HepG2 (cell line): Measurements from ENCODE around the gene TBXAS1. TPM values are rescaled to one million over a fixed set of nuclear protein-coding genes. Genes with fewer than 3 reads are reported as not detected.

ENCODE experiments used
- AKAP8 ChIP-seq: sonication (generic); formaldehyde crosslinking; IDR thresholded peaks from 2 replicates; pipeline ENCODE4 v1.5.1; 2020; ENCODE audit warnings: mild to moderate bottlenecking, missing genetic modification reagents
- CEBPB ChIP-seq: IDR thresholded peaks from 2 replicates; pipeline ENCODE4 v1.6.1; 2011; ENCODE audit warnings: low read depth, low read length, improper control_type of control experiment, borderline replicate concordance
- CREB1 ChIP-seq, 2 experiments: fragments of 450-650 bp in 1 of 2; IDR thresholded peaks; 2 replicates each; pipeline ENCODE4 v1.6.1; 2016 to 2017; ENCODE audit warnings: control low read depth in 1 of 2, mild to moderate bottlenecking in 1 of 2, missing compliant biosample characterization in 1 of 2, missing genetic modification characterization in 1 of 2
- GPN1 ChIP-seq: sonication (generic); formaldehyde crosslinking; IDR thresholded peaks from 2 replicates; pipeline ENCODE4 v1.5.1; 2020; ENCODE audit warnings: missing genetic modification reagents, borderline replicate concordance
- HNF4G ChIP-seq, 2 experiments: sonication (generic) in 1 of 2; formaldehyde crosslinking in 1 of 2; IDR thresholded peaks; 2 replicates each; pipeline versions ENCODE4 v1.4.0 to v1.6.1; 2011 to 2020; ENCODE audit warnings: borderline replicate concordance in 2 of 2, low read depth in 2 of 2, mild to moderate bottlenecking in 2 of 2, low read length in 1 of 2, missing genetic modification reagents in 1 of 2, moderate library complexity in 1 of 2
- NCOA2 ChIP-seq: sonication (generic); formaldehyde crosslinking; IDR thresholded peaks from 2 replicates; pipeline ENCODE4 v1.8.0; 2022; ENCODE audit warnings: inconsistent platforms
- NKX3-1 ChIP-seq: sonication (generic); formaldehyde crosslinking; IDR thresholded peaks from 2 replicates; pipeline ENCODE4 v1.5.0; 2020; ENCODE audit warnings: missing genetic modification reagents
- NR2F1 ChIP-seq, 2 experiments: fragments of 450-650 bp in 1 of 2; formaldehyde crosslinking in 1 of 2; IDR thresholded peaks; 2 replicates each; pipeline versions ENCODE4 v1.5.0 to v1.6.1; 2016 to 2020; ENCODE audit warnings: mild to moderate bottlenecking in 1 of 2, missing compliant biosample characterization in 1 of 2, missing genetic modification reagents in 1 of 2, moderate library complexity in 1 of 2
- NR2F2 ChIP-seq: IDR thresholded peaks from 2 replicates; pipeline ENCODE4 v1.6.1; 2012; ENCODE audit warnings: low read depth, inconsistent platforms, borderline replicate concordance
- ONECUT2 ChIP-seq: sonication (generic); formaldehyde crosslinking; IDR thresholded peaks from 2 replicates; pipeline ENCODE4 v1.4.0; 2020; ENCODE audit warnings: missing genetic modification reagents
- PPARG ChIP-seq: conservative IDR thresholded peaks from 2 replicates; pipeline ENCODE4 v1.6.1; 2016; ENCODE audit warnings: missing biosample characterization, missing genetic modification reagents
- RXRA ChIP-seq: sonication (generic); formaldehyde crosslinking; IDR thresholded peaks from 2 replicates; pipeline ENCODE4 v1.5.1; 2020; ENCODE audit warnings: missing genetic modification reagents
- ZBTB7B ChIP-seq: sonication (generic); formaldehyde crosslinking; IDR thresholded peaks from 2 replicates; pipeline ENCODE4 v1.4.0; 2020; ENCODE audit warnings: missing genetic modification reagents
- ZNF563 ChIP-seq: sonication (generic); formaldehyde crosslinking; IDR thresholded peaks from 2 replicates; pipeline ENCODE4 v1.8.0; 2022; ENCODE audit warnings: mild to moderate bottlenecking, moderate library complexity, missing genetic modification reagents
- ZNF577 ChIP-seq: sonication (generic); formaldehyde crosslinking; IDR thresholded peaks from 2 replicates; pipeline ENCODE4 v1.4.0; 2020; ENCODE audit warnings: mild to moderate bottlenecking, low read depth, missing genetic modification reagents, borderline replicate concordance
- polyA plus RNA-seq, 8 experiments: library from polyadenylated mRNA; depleted of rRNA in 3 of 8; stranded (reverse) in 7 of 8; unstranded in 1 of 8; fragments of >200 nt; fragmentation: Illumina TruSeq in 4 of 8; extraction: Trizol in 4 of 8; gene quantifications; 2 replicates each; pipeline versions ENCODE4 v1.2.1 to v1.2.3, GENCODE V29; 2011 to 2016; ENCODE audit warnings: low read depth in 4 of 8, missing spikeins in 1 of 8, mixed read lengths in 1 of 8; ENCODE audit not compliant: insufficient read depth in 1 of 8
- total RNA-seq, 5 experiments: library from RNA; depleted of rRNA; stranded (reverse); fragments of >200 nt; fragmentation: Illumina TruSeq; extraction: Trizol; gene quantifications; 2 replicates each; pipeline ENCODE4 v1.2.3, GENCODE V29; 2016; ENCODE audit warnings: low read depth in 1 of 5
- TF ChIP-seq, protein P1 (sequence below): sonication (generic); formaldehyde crosslinking; IDR thresholded peaks from one replicate; pipeline ENCODE4 v1.5.1; 2020; ENCODE audit warnings: mild to moderate bottlenecking, missing genetic modification reagents; ENCODE audit errors: not compliant biosample characterization
- TF ChIP-seq, protein P2 (sequence below): sonication (generic); formaldehyde crosslinking; IDR thresholded peaks from 2 replicates; pipeline ENCODE4 v1.4.0; 2020; ENCODE audit warnings: missing genetic modification reagents
- TF ChIP-seq, protein P3 (sequence below): sonication (generic); formaldehyde crosslinking; IDR thresholded peaks from 2 replicates; pipeline ENCODE4 v1.4.0; 2020; ENCODE audit warnings: missing genetic modification reagents

TBXAS1 gene
- total and polyA plus RNA-seq, 2 of the 13 experiments (the other 11 are each of a cell fraction or from before 2014, with no cell fraction given): 4.0 to 4.9 TPM

DNA sequence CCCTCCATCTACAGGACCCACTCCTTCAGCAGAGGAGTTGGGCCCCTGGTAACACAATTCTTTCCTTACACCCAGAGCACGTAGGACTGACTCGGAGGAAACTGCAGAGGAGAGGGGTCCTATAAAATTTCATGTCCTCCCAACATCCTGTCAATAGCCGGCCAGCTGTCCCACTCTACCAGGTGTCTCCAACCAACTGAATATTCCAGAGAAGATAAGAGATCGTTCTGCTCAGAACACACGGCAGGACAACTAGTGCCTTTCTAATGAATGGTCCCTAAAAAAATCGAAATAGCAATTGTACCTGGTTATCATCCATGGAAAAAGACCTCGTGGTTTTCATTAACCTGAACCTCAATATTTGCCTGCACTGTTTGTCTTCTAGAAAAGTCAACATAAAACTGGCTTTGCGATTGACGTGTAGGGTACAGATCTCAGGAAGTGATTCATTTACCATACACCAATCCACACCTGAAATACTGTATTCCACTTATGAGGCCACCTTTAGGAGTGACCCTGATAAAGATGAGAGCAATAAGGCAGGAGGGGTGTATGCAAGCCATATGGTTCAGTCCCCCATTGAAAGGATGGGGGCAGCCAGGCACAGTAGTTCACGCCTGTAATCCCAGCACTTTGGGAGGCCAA, 121.9 kb downstream of the TBXAS1 start (continued):
- TF ChIP-seq, protein P1, sequence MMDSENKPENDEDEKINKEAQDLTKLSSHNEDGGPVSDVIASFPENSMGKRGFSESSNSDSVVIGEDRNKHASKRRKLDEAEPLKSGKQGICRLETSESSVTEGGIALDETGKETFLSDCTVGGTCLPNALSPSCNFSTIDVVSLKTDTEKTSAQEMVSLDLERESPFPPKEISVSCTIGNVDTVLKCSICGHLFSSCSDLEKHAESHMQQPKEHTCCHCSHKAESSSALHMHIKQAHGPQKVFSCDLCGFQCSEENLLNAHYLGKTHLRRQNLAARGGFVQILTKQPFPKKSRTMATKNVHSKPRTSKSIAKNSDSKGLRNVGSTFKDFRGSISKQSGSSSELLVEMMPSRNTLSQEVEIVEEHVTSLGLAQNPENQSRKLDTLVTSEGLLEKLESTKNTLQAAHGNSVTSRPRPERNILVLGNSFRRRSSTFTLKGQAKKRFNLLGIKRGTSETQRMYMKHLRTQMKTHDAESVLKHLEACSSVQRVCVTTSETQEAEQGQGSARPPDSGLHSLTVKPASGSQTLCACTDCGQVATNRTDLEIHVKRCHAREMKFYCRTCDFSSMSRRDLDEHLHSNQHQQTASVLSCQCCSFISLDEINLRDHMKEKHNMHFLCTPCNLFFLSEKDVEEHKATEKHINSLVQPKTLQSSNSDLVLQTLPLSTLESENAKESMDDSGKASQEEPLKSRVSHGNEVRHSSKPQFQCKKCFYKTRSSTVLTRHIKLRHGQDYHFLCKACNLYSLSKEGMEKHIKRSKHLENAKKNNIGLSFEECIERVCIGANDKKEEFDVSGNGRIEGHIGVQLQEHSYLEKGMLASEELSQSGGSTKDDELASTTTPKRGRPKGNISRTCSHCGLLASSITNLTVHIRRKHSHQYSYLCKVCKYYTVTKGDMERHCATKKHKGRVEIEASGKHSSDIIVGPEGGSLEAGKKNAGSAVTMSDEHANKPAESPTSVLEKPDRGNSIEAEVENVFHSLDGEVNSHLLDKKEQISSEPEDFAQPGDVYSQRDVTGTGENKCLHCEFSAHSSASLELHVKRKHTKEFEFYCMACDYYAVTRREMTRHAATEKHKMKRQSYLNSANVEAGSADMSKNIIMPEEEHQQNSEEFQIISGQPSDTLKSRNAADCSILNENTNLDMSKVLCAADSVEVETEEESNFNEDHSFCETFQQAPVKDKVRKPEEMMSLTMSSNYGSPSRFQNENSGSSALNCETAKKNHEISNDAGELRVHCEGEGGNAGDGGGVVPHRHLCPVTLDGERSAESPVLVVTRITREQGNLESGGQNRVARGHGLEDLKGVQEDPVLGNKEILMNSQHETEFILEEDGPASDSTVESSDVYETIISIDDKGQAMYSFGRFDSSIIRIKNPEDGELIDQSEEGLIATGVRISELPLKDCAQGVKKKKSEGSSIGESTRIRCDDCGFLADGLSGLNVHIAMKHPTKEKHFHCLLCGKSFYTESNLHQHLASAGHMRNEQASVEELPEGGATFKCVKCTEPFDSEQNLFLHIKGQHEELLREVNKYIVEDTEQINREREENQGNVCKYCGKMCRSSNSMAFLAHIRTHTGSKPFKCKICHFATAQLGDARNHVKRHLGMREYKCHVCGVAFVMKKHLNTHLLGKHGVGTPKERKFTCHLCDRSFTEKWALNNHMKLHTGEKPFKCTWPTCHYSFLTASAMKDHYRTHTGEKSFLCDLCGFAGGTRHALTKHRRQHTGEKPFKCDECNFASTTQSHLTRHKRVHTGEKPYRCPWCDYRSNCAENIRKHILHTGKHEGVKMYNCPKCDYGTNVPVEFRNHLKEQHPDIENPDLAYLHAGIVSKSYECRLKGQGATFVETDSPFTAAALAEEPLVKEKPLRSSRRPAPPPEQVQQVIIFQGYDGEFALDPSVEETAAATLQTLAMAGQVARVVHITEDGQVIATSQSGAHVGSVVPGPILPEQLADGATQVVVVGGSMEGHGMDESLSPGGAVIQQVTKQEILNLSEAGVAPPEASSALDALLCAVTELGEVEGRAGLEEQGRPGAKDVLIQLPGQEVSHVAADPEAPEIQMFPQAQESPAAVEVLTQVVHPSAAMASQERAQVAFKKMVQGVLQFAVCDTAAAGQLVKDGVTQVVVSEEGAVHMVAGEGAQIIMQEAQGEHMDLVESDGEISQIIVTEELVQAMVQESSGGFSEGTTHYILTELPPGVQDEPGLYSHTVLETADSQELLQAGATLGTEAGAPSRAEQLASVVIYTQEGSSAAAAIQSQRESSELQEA (CRISPR knock-in tag): no peak
- TF ChIP-seq CREB1 (IDR thresholded peaks at IDR 0.05): no peak
- TF ChIP-seq CREB1 (CRISPR knock-in tag; IDR thresholded peaks at IDR 0.05): peak; percentile 58; the same call in 1 of the 2 replicates
- TF ChIP-seq, protein P2, sequence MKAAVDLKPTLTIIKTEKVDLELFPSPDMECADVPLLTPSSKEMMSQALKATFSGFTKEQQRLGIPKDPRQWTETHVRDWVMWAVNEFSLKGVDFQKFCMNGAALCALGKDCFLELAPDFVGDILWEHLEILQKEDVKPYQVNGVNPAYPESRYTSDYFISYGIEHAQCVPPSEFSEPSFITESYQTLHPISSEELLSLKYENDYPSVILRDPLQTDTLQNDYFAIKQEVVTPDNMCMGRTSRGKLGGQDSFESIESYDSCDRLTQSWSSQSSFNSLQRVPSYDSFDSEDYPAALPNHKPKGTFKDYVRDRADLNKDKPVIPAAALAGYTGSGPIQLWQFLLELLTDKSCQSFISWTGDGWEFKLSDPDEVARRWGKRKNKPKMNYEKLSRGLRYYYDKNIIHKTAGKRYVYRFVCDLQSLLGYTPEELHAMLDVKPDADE (CRISPR knock-in tag): no peak
- TF ChIP-seq ONECUT2 (CRISPR knock-in tag): peak; percentile 60; the same call in 1 of the 2 replicates
- 0 out of 2 replicates have a peak, but pooled peaks have one; percentile 44 for TF ChIP-seq PPARG (CRISPR knock-in tag)
- TF ChIP-seq NR2F2: peak; percentile 94
- TF ChIP-seq, protein P3, sequence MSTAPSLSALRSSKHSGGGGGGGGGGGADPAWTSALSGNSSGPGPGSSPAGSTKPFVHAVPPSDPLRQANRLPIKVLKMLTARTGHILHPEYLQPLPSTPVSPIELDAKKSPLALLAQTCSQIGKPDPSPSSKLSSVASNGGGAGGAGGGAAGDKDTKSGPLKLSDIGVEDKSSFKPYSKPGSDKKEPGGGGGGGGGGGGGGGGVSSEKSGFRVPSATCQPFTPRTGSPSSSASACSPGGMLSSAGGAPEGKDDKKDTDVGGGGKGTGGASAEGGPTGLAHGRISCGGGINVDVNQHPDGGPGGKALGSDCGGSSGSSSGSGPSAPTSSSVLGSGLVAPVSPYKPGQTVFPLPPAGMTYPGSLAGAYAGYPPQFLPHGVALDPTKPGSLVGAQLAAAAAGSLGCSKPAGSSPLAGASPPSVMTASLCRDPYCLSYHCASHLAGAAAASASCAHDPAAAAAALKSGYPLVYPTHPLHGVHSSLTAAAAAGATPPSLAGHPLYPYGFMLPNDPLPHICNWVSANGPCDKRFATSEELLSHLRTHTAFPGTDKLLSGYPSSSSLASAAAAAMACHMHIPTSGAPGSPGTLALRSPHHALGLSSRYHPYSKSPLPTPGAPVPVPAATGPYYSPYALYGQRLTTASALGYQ (CRISPR knock-in tag): peak; percentile 80; the same call in 1 of the 2 replicates
- TF ChIP-seq AKAP8: no peak
- no peak for TF ChIP-seq CEBPB
- TF ChIP-seq RXRA: no peak
- no peak for TF ChIP-seq ZNF577
- 0 out of 2 replicates have a peak, but pooled peaks have one; percentile 21 for TF ChIP-seq ZBTB7B (CRISPR knock-in tag)
- peak; percentile 53; the same call in 1 of the 2 replicates for TF ChIP-seq NCOA2 (CRISPR knock-in tag)
- no peak for TF ChIP-seq ZNF563
- no peak for TF ChIP-seq HNF4G (IDR thresholded peaks at IDR 0.05; ENCODE audit: borderline replicate concordance, low read depth, low read length)
- TF ChIP-seq HNF4G (CRISPR knock-in tag; IDR thresholded peaks at IDR 0.05; ENCODE audit: borderline replicate concordance, low read depth): no peak
- TF ChIP-seq NR2F1 (CRISPR knock-in tag; IDR thresholded peaks at IDR 0.05): peak in 1 of 2 experiments; percentile 41; a peak in 1 of 4 replicates
- no peak for TF ChIP-seq GPN1 (CRISPR knock-in tag)
- TF ChIP-seq NKX3-1 (CRISPR knock-in tag): peak; percentile 98
